Measurements from ENCODE around the gene MNS1. TPM values are rescaled to one million over a fixed set of nuclear protein-coding genes. Genes with fewer than 3 reads are reported as not detected.
"Not testable (repeated sequence)": the region's sequence is repeated elsewhere in the genome, so short reads cannot be mapped to it uniquely, and the experiment has no call there.

The MNS1 gene
- polyA plus RNA-seq, 3 donors from 2014 or later: 0.09 TPM; not detected in 2

DNA sequence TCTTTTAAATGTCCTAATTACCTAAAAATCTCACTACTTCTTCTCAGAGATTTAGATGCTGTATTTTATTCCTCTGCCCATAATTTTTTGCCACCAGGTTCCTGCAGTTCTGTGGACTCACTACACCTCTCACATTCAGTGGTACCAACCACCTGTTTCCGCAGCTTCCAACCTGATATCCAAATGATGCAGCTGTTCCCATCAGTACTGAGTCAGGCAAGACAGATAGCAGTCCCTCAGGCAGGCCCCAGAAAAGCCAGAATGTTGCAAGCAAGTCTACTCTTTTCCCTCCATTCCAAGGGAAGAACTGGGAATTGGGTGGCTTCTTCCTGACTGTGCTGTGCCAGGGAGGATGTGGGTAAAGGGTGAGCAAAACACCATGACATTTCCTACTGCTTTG is 39.0 kb downstream of the MNS1 start:
- no peak for DNase-seq
- Mint-ChIP-seq H3K4me3 (no peak overlapping the region), H3K27me3 (ENCODE audit: low read depth in 3 of 3) (peaks cover under 1 to 2% (median 2%) of the 10 kb centered on the region in 3 donors), H3K36me3 (peaks cover 3 to 5% (median 3%) of the 10 kb centered on the region in 3 donors), H3K4me1 (peaks cover 4 to 27% of the 10 kb centered on the region in 2 donors), H3K9me3 (peaks cover 0 to 12% (median 4%) of the 10 kb centered on the region in 6 donors), H3K27ac (no peak overlapping the region)

DNA sequence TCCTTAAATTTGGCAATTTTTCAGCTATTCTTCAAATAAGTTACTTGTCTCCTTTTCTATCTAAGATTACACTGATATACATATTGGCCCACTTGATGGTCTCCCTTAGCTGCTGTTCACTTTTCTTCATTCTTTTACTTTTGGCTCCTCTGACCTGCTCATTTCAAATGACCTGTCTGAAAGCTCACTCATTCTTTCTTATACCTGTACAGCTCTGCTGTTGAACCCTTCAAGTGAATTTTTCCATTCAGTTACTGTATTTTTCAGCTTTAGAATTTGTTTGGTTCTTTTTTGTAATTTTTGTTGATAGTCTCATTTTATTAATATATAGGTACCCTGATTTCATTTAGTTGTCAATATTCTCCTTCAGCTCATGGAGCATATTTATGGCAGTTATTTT is 39.7 kb downstream of the MNS1 start:
- Mint-ChIP-seq H3K27me3 (ENCODE audit: low read depth in 3 of 3) (peaks cover 2 to 3% (median 2%) of the 10 kb centered on the region in 3 donors), H3K9me3 (peaks cover 0 to 14% (median 4%) of the 10 kb centered on the region in 6 donors), H3K36me3 (peaks cover 3 to 5% (median 3%) of the 10 kb centered on the region in 3 donors), H3K4me3 (no peak overlapping the region), H3K27ac (no peak overlapping the region), H3K4me1 (peaks cover 4 to 27% of the 10 kb centered on the region in 2 donors)
- DNase-seq: no peak

DNA sequence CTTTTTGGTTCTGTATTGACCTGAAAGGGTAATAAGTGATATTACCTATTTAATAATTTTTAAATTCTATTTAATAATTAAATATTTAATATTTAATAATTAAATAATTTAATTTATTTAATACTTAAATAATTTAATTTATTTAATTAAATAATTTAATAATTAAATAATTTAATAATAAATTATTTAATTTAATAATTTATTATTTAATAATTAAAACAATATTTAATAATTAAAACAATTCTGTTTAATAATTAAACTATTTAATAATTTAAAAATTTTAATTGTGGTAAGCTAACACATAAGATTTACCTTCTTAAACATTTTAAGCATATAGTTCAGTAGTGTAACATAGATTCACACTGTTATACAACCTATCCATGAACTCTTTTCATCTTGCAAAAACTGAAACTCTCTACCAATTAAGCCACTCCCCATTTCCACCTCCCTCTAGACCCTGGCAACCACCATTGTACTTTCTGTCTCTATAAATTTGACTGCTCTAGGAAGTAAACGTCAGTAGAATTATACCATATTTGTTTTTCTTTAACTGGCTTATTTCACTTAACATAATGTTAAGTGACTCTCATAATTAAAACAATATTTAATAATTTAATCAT is 51.7 kb downstream of the MNS1 start:
- not testable (repeated sequence) for H3K27me3 Mint-ChIP-seq (ENCODE audit: low read depth in 3 of 3); DNase-seq; H3K4me1 Mint-ChIP-seq; H3K4me3 Mint-ChIP-seq; H3K27ac Mint-ChIP-seq; H3K36me3 Mint-ChIP-seq; H3K9me3 Mint-ChIP-seq

DNA sequence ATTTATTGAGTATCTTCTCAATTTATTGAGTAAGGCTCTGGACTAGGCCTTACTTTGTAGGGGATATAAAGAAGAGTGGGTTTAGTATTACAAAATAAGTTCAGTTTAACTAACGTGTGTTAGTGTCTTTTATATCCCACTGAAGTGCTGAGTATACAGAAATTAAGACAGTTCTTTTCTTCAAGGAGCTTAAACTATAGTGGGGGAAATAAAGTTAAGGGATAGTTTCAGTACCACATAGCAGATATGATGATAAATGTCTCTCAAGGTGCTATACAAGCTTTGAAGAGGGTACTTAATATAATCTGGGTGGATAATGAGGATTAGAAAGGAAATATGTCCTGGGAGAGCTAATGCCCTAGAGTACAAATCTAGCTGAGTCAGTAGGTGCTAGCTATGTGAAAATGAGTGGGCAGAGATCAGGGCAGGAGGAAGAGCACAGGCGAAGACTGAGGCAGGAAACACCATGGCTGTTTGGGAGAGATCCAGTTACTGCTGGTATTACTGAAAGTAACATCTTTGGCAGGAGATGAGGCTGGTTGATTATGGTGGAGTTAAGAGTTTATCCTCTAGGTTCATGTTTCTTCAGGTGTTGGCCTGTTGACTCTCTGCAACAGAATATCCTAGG is 53.7 kb downstream of the MNS1 start:
- no peaks in the 10 kb centered on the region for H3K36me3 Mint-ChIP-seq
- peak overlapping the region in 1 of 6 donors; percentile 28 for H3K27ac Mint-ChIP-seq
- peaks cover 0 to 2% (median 0%) of the 10 kb centered on the region in 6 donors for H3K9me3 Mint-ChIP-seq
- H3K4me3 Mint-ChIP-seq: no peak overlapping the region
- DNase-seq: no peak
- H3K4me1 Mint-ChIP-seq: peaks cover 0 to 8% of the 10 kb centered on the region in 2 donors
- peaks cover 0 to 1% (median 0%) of the 10 kb centered on the region in 3 donors for H3K27me3 Mint-ChIP-seq (ENCODE audit: low read depth in 3 of 3)

DNA sequence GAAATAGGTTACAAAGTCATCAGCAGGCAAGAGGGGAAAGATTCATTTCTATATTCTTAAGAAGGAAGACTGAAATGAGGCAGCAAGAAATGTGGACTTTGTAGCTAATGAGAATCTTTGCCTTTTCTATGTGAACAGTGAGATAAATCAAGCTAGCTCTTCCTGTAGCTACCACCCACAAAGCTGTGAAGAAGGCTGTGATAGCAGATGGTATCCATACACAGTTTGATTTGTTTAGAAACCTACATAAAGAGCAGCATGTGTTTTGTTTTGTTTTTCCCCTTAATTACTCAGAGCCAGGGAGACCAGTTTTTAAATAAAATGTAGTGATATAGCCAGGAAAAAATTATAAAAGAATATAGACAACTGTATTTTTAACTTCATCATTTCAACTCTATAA is 54.2 kb downstream of the MNS1 start:
- no peak for DNase-seq
- Mint-ChIP-seq H3K4me3 (no peak overlapping the region), H3K4me1 (peaks cover 0 to 8% of the 10 kb centered on the region in 2 donors), H3K27ac (no peak overlapping the region), H3K27me3 (ENCODE audit: low read depth in 3 of 3) (peaks cover 0 to 1% (median 0%) of the 10 kb centered on the region in 3 donors), H3K9me3 (peaks cover 0 to 2% (median 0%) of the 10 kb centered on the region in 6 donors), H3K36me3 (no peaks in the 10 kb centered on the region)

DNA sequence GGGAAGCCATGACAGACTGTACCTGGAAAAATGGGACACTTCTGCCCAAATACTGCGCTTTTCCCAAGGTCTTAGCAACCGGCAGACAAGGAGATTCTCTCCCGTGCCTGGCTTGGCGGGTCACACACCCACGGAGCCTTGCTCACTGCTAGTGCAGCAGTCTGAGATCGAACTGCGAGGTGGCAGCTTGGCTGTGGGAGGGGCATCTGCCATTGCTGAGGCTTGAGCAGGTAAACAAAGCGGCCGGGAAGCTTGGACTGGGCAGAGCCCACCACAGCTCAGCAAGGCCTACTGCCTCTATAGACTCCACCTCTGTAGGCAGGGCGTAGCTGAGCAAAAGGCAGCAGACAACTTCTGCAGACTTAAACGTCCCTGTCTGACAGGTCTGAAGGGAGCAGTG is 65.7 kb downstream of the MNS1 start:
- not testable (repeated sequence) for H3K27me3 Mint-ChIP-seq (ENCODE audit: low read depth in 3 of 3); H3K27ac Mint-ChIP-seq; H3K36me3 Mint-ChIP-seq; H3K4me1 Mint-ChIP-seq; H3K4me3 Mint-ChIP-seq; DNase-seq; H3K9me3 Mint-ChIP-seq

DNA sequence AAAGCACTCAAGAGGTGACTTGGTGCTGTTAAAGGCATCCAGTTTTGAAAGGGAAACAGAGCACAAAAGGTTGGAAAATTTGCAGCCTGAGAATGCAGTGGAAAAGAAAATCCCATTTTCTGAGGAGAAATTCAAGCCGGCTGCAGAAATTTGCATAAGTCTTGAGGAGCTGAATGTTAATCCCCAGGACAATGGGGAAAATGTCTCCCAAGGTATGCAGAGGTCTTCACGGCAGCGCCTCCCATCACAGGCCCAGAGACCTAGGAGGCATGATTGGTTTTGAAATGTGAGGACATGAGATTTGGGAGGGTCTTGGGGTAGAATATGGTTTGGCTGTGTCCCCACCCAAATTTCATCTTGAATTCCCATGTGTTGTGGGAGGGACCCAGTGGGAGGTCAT is 67.6 kb downstream of the MNS1 start:
- H3K27me3 Mint-ChIP-seq (ENCODE audit: low read depth in 3 of 3); H3K4me1 Mint-ChIP-seq; H3K36me3 Mint-ChIP-seq; H3K9me3 Mint-ChIP-seq; H3K27ac Mint-ChIP-seq; H3K4me3 Mint-ChIP-seq; DNase-seq: not testable (repeated sequence)

DNA sequence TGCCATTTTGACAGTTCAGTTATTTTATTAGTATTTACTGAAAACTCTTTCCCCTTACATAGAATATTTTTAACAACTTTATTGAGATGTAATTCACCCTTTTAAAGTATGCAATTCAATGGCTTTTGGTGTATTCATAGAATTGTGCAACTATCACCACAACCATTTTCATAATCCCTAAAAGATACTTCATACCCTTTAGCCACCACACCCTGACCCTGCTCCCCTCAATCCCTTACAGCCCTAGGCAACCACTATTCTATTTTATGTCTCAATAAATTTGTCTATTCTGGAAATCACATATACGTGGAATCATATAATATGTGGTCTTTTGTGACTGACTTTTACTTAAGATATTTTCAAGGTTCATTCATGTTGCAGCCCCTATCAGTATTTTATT is 70.0 kb downstream of the MNS1 start:
- Mint-ChIP-seq H3K9me3 (no peaks in the 10 kb centered on the region), H3K4me3 (no peak overlapping the region), H3K27ac (no peak overlapping the region)

DNA sequence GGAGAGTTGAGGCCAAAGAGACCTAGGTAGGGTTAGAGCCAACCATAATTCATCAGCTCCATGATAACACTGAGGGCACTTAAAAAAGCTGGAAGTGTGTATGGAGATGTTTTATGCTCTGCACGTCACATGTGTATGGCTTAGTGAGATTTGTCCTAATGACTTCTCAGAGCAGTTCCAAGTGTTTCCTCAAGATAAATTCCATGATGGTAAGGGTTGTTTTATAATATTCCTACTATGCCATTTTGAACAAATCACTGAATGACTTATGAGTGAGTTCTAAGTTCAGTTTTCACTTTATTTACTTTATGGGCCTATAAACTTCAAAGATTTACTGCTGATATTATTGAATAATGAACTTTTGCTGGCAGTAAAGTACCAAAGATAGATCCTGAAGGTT is 71.7 kb downstream of the MNS1 start:
- H3K27ac Mint-ChIP-seq: no peak overlapping the region

More for the DNA sequence above, 70.0 kb downstream of the MNS1 start:
- H3K27me3 Mint-ChIP-seq (ENCODE audit: low read depth in 3 of 3): peaks cover 0 to 3% (median 2%) of the 10 kb centered on the region in 3 donors
- H3K4me1 Mint-ChIP-seq: no peaks in the 10 kb centered on the region
- peaks cover 0 to 3% (median 0%) of the 10 kb centered on the region in 3 donors for H3K36me3 Mint-ChIP-seq
- DNase-seq: no peak

DNA sequence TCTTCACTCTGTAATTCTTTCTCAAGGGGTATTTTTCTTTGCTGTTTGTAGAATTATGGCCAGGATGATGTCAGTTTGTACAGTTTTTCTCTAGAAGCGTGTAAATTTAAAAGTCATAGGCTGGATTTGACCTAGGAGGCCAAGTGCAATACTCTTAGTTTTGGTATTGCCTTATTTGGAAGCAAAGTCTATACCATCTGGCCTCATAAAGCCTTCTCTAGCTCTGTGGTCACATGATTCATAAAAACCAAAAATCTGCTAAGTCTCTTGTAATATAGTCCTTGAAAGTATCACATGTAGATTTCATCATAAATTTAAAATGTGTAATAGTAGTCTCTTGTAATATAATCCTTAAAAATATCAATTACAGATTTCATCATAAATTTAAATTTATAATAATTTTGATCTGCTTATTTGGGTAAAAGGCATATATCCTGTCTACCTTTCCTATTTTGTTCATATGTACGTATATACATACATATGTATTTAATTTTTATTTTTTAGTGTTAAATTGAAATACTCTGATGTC is 74.1 kb downstream of the MNS1 start:
- no peaks in the 10 kb centered on the region for H3K9me3 Mint-ChIP-seq
- DNase-seq: no peak
- no peak overlapping the region for H3K4me3 Mint-ChIP-seq
- no peaks in the 10 kb centered on the region for H3K36me3 Mint-ChIP-seq
- peaks cover 0 to 5% (median 0%) of the 10 kb centered on the region in 3 donors for H3K27me3 Mint-ChIP-seq (ENCODE audit: low read depth in 3 of 3)
- H3K27ac Mint-ChIP-seq: no peak overlapping the region
- no peaks in the 10 kb centered on the region for H3K4me1 Mint-ChIP-seq

More for the DNA sequence above, 71.7 kb downstream of the MNS1 start:
- Mint-ChIP-seq H3K4me3 (no peak overlapping the region), H3K4me1 (no peaks in the 10 kb centered on the region), H3K36me3 (peaks cover 0 to 3% (median 0%) of the 10 kb centered on the region in 3 donors), H3K9me3 (no peaks in the 10 kb centered on the region), H3K27me3 (ENCODE audit: low read depth in 3 of 3) (peaks cover 0 to 3% (median 2%) of the 10 kb centered on the region in 3 donors)
- DNase-seq: no peak

DNA sequence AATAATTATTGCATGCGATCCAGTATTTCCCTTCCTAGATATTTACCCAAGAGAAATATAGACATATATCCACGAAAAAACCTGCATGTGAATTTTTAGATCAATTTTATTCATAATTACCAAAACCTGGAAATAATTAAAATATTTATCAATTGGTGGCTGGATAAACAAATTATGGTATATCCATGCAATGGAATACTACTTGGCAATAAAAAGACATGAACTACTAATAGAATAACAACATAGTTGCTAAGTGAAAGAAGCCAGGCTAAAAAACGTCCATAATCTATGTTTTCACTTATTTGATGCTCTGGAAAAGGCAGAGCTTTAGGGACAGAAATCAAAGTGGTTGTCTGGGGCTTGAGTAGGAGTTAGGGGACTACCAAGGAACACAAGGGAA is 79.0 kb downstream of the MNS1 start:
- no peak for DNase-seq
- H3K4me3 Mint-ChIP-seq: no peak overlapping the region
- peaks cover under 1 to 3% (median under 1%) of the 10 kb centered on the region in 6 donors for H3K9me3 Mint-ChIP-seq
- no peaks in the 10 kb centered on the region for H3K4me1 Mint-ChIP-seq
- H3K27ac Mint-ChIP-seq: no peak overlapping the region
- peaks cover 0 to 2% (median 0%) of the 10 kb centered on the region in 3 donors for H3K27me3 Mint-ChIP-seq (ENCODE audit: low read depth in 3 of 3)
- H3K36me3 Mint-ChIP-seq: no peaks in the 10 kb centered on the region

DNA sequence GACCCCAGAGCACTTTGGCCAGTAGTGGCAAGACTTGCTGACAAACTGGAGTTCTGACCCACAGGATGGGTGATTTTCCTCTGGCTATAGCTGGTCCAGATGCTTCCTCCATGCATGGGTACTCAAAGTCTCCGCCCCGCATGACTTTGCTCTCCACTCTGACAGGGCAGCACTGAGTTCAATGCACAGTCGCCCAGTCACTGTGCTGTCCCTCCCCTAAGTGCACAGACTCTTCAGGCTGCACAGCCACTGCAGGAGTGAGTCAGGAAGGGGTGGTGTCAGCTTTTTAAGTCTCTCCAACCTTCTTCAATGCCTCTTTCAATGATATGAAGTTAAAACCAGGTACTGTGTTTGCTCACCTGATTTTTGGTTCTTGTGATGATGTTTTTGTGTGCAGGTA is 81.9 kb downstream of the MNS1 start:
- DNase-seq: no peak
- Mint-ChIP-seq H3K4me1 (no peaks in the 10 kb centered on the region), H3K9me3 (peaks cover 5 to 32% (median 19%) of the 10 kb centered on the region in 6 donors)

More for the DNA sequence above, 81.9 kb downstream of the MNS1 start:
- Mint-ChIP-seq H3K36me3 (no peaks in the 10 kb centered on the region), H3K27ac (no peak overlapping the region), H3K4me3 (no peak overlapping the region), H3K27me3 (ENCODE audit: low read depth in 3 of 3) (peaks cover 2 to 4% (median 4%) of the 10 kb centered on the region in 3 donors)

Data from immature natural killer cell (primary cell).